CD14-positive monocyte (primary cell): ENCODE measurements around the gene NAGPA. TPM values are rescaled to one million over a fixed set of nuclear protein-coding genes. Genes with fewer than 3 reads are reported as not detected.

ENCODE experiments used
- DNase-seq, 3 donors: peaks; one replicate each; pipeline ENCODE4 v3.0.0-alpha.2; 2011 to 2022
- H2AFZ ChIP-seq: 2 replicates; pipeline ENCODE4 v1.6.0; 2012; ENCODE audit warnings: mild to moderate bottlenecking, low read depth, low read length, inconsistent platforms; ENCODE audit not compliant: insufficient read depth, poor library complexity, severe bottlenecking
- H3K27ac ChIP-seq, 2 donors: 1 replicate in 1 of 2; 2 replicates in 1 of 2; pipeline ENCODE4 v1.5.1; 2012 to 2013; ENCODE audit warnings: low read length in 2 of 2, control low read depth in 1 of 2, inconsistent platforms in 1 of 2, low read depth in 1 of 2, mild to moderate bottlenecking in 1 of 2
- H3K27me3 ChIP-seq, 2 donors: one replicate each; pipeline versions ENCODE4 v1.6.0 to v1.6.1; 2011 to 2013; ENCODE audit warnings: low read length in 2 of 2; ENCODE audit not compliant: control insufficient read depth in 2 of 2, insufficient read depth in 2 of 2
- H3K36me3 ChIP-seq, 2 donors: replicated peaks in 1 of 2; 1 replicate in 1 of 2; 2 replicates in 1 of 2; pipeline versions ENCODE4 v1.5.1 to v1.6.1; 2012 to 2013; ENCODE audit warnings: low read length in 2 of 2, control low read depth in 1 of 2, inconsistent platforms in 1 of 2, mild to moderate bottlenecking in 1 of 2; ENCODE audit not compliant: insufficient read depth in 2 of 2, control insufficient read depth in 1 of 2
- H3K4me1 ChIP-seq, 2 donors: 1 replicate in 1 of 2; 2 replicates in 1 of 2; pipeline versions ENCODE4 v1.5.1 to v1.6.1; 2012 to 2013; ENCODE audit warnings: low read length in 2 of 2, control low read depth in 1 of 2, inconsistent platforms in 1 of 2, mild to moderate bottlenecking in 1 of 2, moderate library complexity in 1 of 2; ENCODE audit not compliant: insufficient read depth in 2 of 2, control insufficient read depth in 1 of 2
- H3K4me2 ChIP-seq: replicated peaks from 2 replicates; pipeline ENCODE3; 2012; ENCODE audit warnings: low read length, moderate library complexity, mild to moderate bottlenecking; ENCODE audit not compliant: poor library complexity, severe bottlenecking; ENCODE audit errors: extremely low read depth
- H3K4me3 ChIP-seq, 3 experiments: fragments of 200-600 bp in 1 of 3; sonication (generic) in 1 of 3; replicated peaks in 1 of 3; 1 replicate in 2 of 3; 2 replicates in 1 of 3; pipeline ENCODE4 v1.5.1; 2011 to 2013; ENCODE audit warnings: low read length in 3 of 3, mild to moderate bottlenecking in 3 of 3, control low read depth in 2 of 3, low read depth in 2 of 3, inconsistent platforms in 1 of 3, moderate library complexity in 1 of 3
- H3K79me2 ChIP-seq: 2 replicates; pipeline ENCODE4 v1.6.0; 2012; ENCODE audit warnings: mild to moderate bottlenecking, control low read depth, inconsistent platforms, low read length, moderate library complexity; ENCODE audit not compliant: insufficient read depth
- H3K9ac ChIP-seq: 2 replicates; pipeline ENCODE4 v1.6.0; 2017; ENCODE audit warnings: low read length, mild to moderate bottlenecking; ENCODE audit not compliant: insufficient read depth, poor library complexity, severe bottlenecking
- H3K9me3 ChIP-seq, 2 donors: replicated peaks in 1 of 2; 1 replicate in 1 of 2; 2 replicates in 1 of 2; pipeline versions ENCODE4 v1.5.1 to v1.6.1; 2012 to 2013; ENCODE audit warnings: low read length in 2 of 2, control low read depth in 1 of 2; ENCODE audit not compliant: control insufficient read depth in 1 of 2, insufficient read depth in 1 of 2
- H4K20me1 ChIP-seq: 2 replicates; pipeline ENCODE4 v1.6.0; 2012; ENCODE audit warnings: mild to moderate bottlenecking, low read length, control low read depth, moderate library complexity; ENCODE audit not compliant: insufficient read depth
- H3K27ac Mint-ChIP-seq, 7 donors: one replicate each; pipeline ENCODE4 v1.8.0; 2020; ENCODE audit warnings: mild to moderate bottlenecking in 7 of 7, mixed read lengths in 7 of 7, moderate library complexity in 6 of 7, inconsistent platforms in 2 of 7
- H3K27me3 Mint-ChIP-seq, 3 donors: one replicate each; pipeline ENCODE4 v1.8.0; 2021 to 2022; ENCODE audit warnings: low read depth in 3 of 3, mild to moderate bottlenecking in 3 of 3, mixed read lengths in 3 of 3, moderate library complexity in 3 of 3, inconsistent platforms in 1 of 3
- H3K36me3 Mint-ChIP-seq, 2 donors: one replicate each; pipeline ENCODE4 v1.8.0; 2020; ENCODE audit warnings: mixed read lengths in 2 of 2, inconsistent platforms in 1 of 2, mild to moderate bottlenecking in 1 of 2
- H3K4me1 Mint-ChIP-seq: one replicate; pipeline ENCODE4 v1.8.0; 2020; ENCODE audit warnings: mild to moderate bottlenecking, mixed read lengths
- H3K4me3 Mint-ChIP-seq, 2 donors: one replicate each; pipeline ENCODE4 v1.8.0; 2020; ENCODE audit warnings: mild to moderate bottlenecking in 2 of 2, mixed read lengths in 2 of 2, moderate library complexity in 1 of 2
- H3K9me3 Mint-ChIP-seq, 7 donors: one replicate each; pipeline ENCODE4 v1.8.0; 2020 to 2022; ENCODE audit warnings: mixed read lengths in 7 of 7, mild to moderate bottlenecking in 6 of 7, moderate library complexity in 6 of 7, inconsistent platforms in 2 of 7
- CTCF ChIP-seq: fragments of 200-600 bp; IDR thresholded peaks from one replicate; pipeline ENCODE4 v1.8.0; 2022; ENCODE audit warnings: antibody characterized with exemption, mild to moderate bottlenecking
- WGBS: methylation state at CpG from one replicate; pipeline ENCODE4 v1.1.5; 2013; ENCODE audit warnings: missing lambda C conversion rate; ENCODE audit not compliant: insufficient coverage; 5-methylcytosine and 5-hydroxymethylcytosine counted together
- intact Hi-C, 2 donors: fragments of 100-400 bp; cut with micrococcal nuclease; formaldehyde crosslinking; loops; one replicate each; pipeline versions ENCODE4 v1.15.0 to v1.15.1; 2023
- polyA plus RNA-seq, 3 donors: library from polyadenylated mRNA; depleted of rRNA in 1 of 3; unstranded in 2 of 3; stranded (reverse) in 1 of 3; fragments of 300-500 nt in 2 of 3; fragments of >200 nt in 1 of 3; fragmentation: Illumina TruSeq in 2 of 3; gene quantifications; 1 replicate in 2 of 3; 2 replicates in 1 of 3; pipeline ENCODE4 v1.2.3, GENCODE V29; 2012 to 2021

NAGPA gene
- polyA plus RNA-seq, 3 donors: 44.1 to 51.5 (median 44.9) TPM

- intact Hi-C loops: no loop called here
- Histone ChIP-seq H4K20me1 (no peaks in the 10 kb centered on the region), H3K36me3 (no peaks in the 10 kb centered on the region), H3K4me3 (no peak overlapping the region), H3K79me2 (no peaks in the 10 kb centered on the region), H2AFZ (peak overlapping the region; percentile 59), H3K9me3 (no peaks in the 10 kb centered on the region), H3K27me3 (no peaks in the 10 kb centered on the region), H3K4me1 (peaks cover 7 to 8% of the 10 kb centered on the region in 2 donors), H3K4me2 (no peak overlapping the region), H3K9ac (no peak overlapping the region), H3K27ac (no peak overlapping the region)
- peak; percentile 61 for TF ChIP-seq CTCF
- peak; percentile 26 to 54 (median 37) for DNase-seq
- H3K27ac Mint-ChIP-seq: no peak overlapping the region
- H3K9me3 Mint-ChIP-seq: peaks cover 0 to 4% (median 0%) of the 10 kb centered on the region in 7 donors
- WGBS: 4% methylated on average over 10 of the region's 11 CpGs
- H3K4me1 Mint-ChIP-seq: peaks cover 10% of the 10 kb centered on the region
- no peaks in the 10 kb centered on the region for H3K36me3 Mint-ChIP-seq
- H3K27me3 Mint-ChIP-seq: peaks cover 6 to 10% (median 7%) of the 10 kb centered on the region in 3 donors
- H3K4me3 Mint-ChIP-seq: no peak overlapping the region
Measured at GRCh38 chr16:5056352-5056751, 22.6 kb upstream of the NAGPA start.

DNA sequence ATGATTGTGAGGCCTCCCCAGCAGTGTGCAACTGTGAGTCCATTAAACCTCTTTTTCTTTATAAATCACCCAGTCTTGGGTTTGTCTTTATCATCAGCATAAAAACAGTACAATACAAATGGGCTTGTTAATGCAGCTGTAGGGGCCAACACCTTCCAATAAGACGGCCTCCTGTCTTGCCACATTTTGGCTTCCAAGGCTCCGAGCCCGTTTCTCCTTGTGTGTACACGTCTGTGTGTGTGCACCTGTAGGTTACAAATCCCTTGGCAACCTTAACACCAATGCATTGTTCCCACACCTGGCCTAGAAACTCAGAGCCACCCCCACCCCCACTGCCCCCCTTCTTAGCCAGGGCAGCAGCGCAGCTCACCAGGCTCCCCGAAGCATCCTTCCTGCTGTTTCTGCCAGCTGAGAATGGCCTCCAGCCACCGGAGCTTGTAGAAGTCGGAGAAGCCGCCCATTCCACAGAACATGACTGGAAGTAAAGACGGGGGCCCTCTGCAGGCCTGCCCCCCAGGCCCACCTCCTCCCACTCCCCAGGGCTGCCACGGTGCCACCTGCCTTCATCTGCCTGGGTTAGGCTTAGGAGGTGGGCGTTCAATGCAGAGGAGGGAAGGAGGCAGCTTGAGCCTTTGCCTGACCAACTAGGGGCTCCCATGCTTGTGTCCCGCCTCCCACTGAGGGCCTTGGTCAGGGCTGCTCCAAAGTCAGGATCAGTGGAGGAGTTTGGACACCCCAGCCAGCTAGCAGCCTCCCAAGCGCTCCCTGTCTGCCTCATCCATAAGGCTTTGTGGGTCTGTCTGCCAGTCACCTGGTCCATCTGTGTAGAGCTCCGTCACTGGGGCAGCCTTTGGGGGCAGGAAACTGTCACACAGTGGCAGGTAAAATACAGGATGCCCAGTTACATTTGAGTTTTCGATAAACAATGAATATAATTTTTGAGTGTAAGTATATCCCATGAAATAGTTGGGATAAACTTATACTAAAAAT lies 21.4 kb upstream of the NAGPA start:
- Histone ChIP-seq H3K4me1 (peaks cover 7 to 8% of the 10 kb centered on the region in 2 donors), H3K79me2 (no peaks in the 10 kb centered on the region), H3K27ac (no peak overlapping the region), H3K4me2 (no peak overlapping the region), H3K9ac (no peak overlapping the region), H3K9me3 (no peaks in the 10 kb centered on the region), H3K36me3 (no peaks in the 10 kb centered on the region), H3K27me3 (no peaks in the 10 kb centered on the region), H3K4me3 (no peak overlapping the region), H4K20me1 (no peaks in the 10 kb centered on the region), H2AFZ (no peak overlapping the region)
- Mint-ChIP-seq H3K27ac (peak overlapping the region in 1 of 7 donors; percentile 1), H3K27me3 (peaks cover 6 to 12% (median 10%) of the 10 kb centered on the region in 3 donors), H3K4me1 (peaks cover 10% of the 10 kb centered on the region), H3K9me3 (peaks cover 0 to 10% (median 4%) of the 10 kb centered on the region in 7 donors), H3K36me3 (no peaks in the 10 kb centered on the region), H3K4me3 (no peak overlapping the region)
- intact Hi-C loops: no loop called here
- WGBS: 94% methylated on average over 9 of the region's 16 CpGs
- TF ChIP-seq CTCF: no peak
- no peak for DNase-seq
